ENCODE measurements around the gene SIGMAR1.

DNA sequence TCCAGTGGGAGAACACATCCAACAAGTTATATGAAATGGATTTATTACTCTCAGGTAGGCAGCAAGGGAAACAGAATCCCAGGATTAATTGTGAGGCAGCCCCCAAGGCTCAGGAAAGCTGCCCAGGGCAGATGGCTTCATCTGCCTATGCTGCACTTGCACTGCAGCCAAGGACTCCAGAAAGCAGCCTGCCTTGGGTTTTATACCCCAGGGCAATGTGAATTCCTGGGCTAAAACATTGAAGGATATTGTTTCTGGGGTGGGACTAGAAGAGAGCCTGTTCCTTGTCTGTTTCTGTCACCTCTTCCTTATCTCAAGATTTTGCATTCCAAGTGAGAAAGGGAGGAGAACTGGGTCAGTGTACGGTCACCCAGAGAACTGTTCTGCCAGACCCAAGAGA lies 33.7 kb upstream of the SIGMAR1 start:
- no peak for TF ChIP-seq EZH2 (optimal IDR thresholded peaks at IDR 0.05; ENCODE audit: low read depth, low read length)
- TF ChIP-seq, protein P1, sequence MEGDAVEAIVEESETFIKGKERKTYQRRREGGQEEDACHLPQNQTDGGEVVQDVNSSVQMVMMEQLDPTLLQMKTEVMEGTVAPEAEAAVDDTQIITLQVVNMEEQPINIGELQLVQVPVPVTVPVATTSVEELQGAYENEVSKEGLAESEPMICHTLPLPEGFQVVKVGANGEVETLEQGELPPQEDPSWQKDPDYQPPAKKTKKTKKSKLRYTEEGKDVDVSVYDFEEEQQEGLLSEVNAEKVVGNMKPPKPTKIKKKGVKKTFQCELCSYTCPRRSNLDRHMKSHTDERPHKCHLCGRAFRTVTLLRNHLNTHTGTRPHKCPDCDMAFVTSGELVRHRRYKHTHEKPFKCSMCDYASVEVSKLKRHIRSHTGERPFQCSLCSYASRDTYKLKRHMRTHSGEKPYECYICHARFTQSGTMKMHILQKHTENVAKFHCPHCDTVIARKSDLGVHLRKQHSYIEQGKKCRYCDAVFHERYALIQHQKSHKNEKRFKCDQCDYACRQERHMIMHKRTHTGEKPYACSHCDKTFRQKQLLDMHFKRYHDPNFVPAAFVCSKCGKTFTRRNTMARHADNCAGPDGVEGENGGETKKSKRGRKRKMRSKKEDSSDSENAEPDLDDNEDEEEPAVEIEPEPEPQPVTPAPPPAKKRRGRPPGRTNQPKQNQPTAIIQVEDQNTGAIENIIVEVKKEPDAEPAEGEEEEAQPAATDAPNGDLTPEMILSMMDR (IDR thresholded peaks at IDR 0.05; ENCODE audit: low read length) = no peak
- no peak for TF ChIP-seq EZH2phosphoT487 (IDR thresholded peaks at IDR 0.05; ENCODE audit: low read length)

All from MM.1S (cell line).